ENCODE measurements around the gene FSTL4. TPM values are rescaled to one million over a fixed set of nuclear protein-coding genes. Genes with fewer than 3 reads are reported as not detected.

Gene FSTL4
- total and polyA plus RNA-seq, 2 of the 4 experiments (the other 2 are of a cell fraction) = 0.18 TPM; not detected in 1

- no peaks in the 10 kb centered on the region for H3K27me3 ChIP-seq (ENCODE audit: control insufficient read depth, insufficient read depth, low read length)
- no CpG with 5 or more reads among the region's 5 CpGs for WGBS, 2 experiments (ENCODE audit: extremely low coverage in 2 of 2, insufficient read length in 1 of 2)
- H3K4me1 ChIP-seq (ENCODE audit: control insufficient read depth, insufficient read depth, low read length) = no peaks in the 10 kb centered on the region
- no peak overlapping the region for H3K9ac ChIP-seq (ENCODE audit: low read depth, low read length)
- in situ Hi-C loops (cut with MboI; ENCODE audit: low sequenced_read_pairs) = no loop called here
- H2AFZ ChIP-seq (replicated peaks; ENCODE audit: low read length, poor library complexity) = no peak overlapping the region
- no peak overlapping the region for H4K91ac ChIP-seq (ENCODE audit: insufficient read depth, low read depth, low read length)
- no peak overlapping the region for H2AK9ac ChIP-seq (replicated peaks; ENCODE audit: low read depth, low read length, poor library complexity)
- no peak overlapping the region for H3K56ac ChIP-seq (ENCODE audit: extremely low read depth, insufficient read depth, low read length)
- TF ChIP-seq CEBPB (IDR thresholded peaks at IDR 0.05; ENCODE audit: low read depth, low read length) = no peak
- H3K4me3 ChIP-seq (ENCODE audit: insufficient read depth, low read depth, low read length) = no peak overlapping the region
- H2BK120ac ChIP-seq (ENCODE audit: low read depth, low read length) = no peak overlapping the region
- no peaks in the 10 kb centered on the region for H3K79me1 ChIP-seq (ENCODE audit: low read depth in 1 of 2, low read length in 2 of 2)
- CTCF ChIA-PET = no interaction called here
- H2BK5ac ChIP-seq (ENCODE audit: low read depth, low read length, poor library complexity, severe bottlenecking) = no peak overlapping the region
- H4K8ac ChIP-seq (ENCODE audit: low read depth in 2 of 2, low read length in 2 of 2) = no peak overlapping the region
- H3K36me3 ChIP-seq (ENCODE audit: control insufficient read depth, insufficient read depth, low read length) = no peaks in the 10 kb centered on the region
- no peak overlapping the region for H3K27ac ChIP-seq (ENCODE audit: insufficient read depth, low read length)
- intact Hi-C loops (cut with micrococcal nuclease) = no loop called here
- no peak overlapping the region for H3K23ac ChIP-seq (ENCODE audit: low read depth, low read length)
- no peaks in the 10 kb centered on the region for H3K9me1 ChIP-seq (ENCODE audit: insufficient read depth, low read length)
- POLR2A ChIA-PET (ENCODE audit: unreplicated experiment) = no interaction called here
- H3K9me3 ChIP-seq (ENCODE audit: control insufficient read depth, insufficient read depth, low read length) = no peaks in the 10 kb centered on the region
- no peak overlapping the region for H3K14ac ChIP-seq (replicated peaks; ENCODE audit: low read depth, low read length)
- H2BK20ac ChIP-seq (ENCODE audit: low read depth, low read length) = no peak overlapping the region
- no peak overlapping the region for H3K18ac ChIP-seq (ENCODE audit: low read depth, low read length)
- no peaks in the 10 kb centered on the region for H4K20me1 ChIP-seq (ENCODE audit: insufficient read depth, low read length)
- no peak overlapping the region for H2BK15ac ChIP-seq (ENCODE audit: low read depth, low read length)
- dilution Hi-C loops (cut with HindIII; ENCODE audit: low sequenced_read_pairs, unreplicated experiment) = no loop called here
- no peak overlapping the region for H4K5ac ChIP-seq (ENCODE audit: low read depth, low read length)
- no peak overlapping the region for H3K4ac ChIP-seq (ENCODE audit: low read depth, low read length)
- no TSS peak for BruUV-seq (replicated peaks)
- ATAC-seq (ENCODE audit: low read depth) (no peak), DNase-seq (no peak)
- H2AK5ac ChIP-seq (ENCODE audit: low read depth, low read length) = no peak overlapping the region
- no peak overlapping the region for H3K4me2 ChIP-seq (ENCODE audit: low read depth, low read length)
Measured at GRCh38 chr5:133596049-133596448, 16.3 kb downstream of the FSTL4 start.

Data from IMR-90 (cell line).